Effector memory CD4-positive, alpha-beta T cell (primary cell): ENCODE measurements around the gene PRODH.
"Not testable (repeated sequence)": the region's sequence is repeated elsewhere in the genome, so short reads cannot be mapped to it uniquely, and the experiment has no call there.

Experiments
- DNase-seq, 3 donors: peaks; one replicate each; pipeline ENCODE4 v3.0.0-alpha.2; 2020
- H3K27ac ChIP-seq: 2 replicates; pipeline ENCODE4 v1.7.0; 2013; ENCODE audit warnings: mild to moderate bottlenecking, low read length, moderate library complexity; ENCODE audit not compliant: insufficient read depth, poor library complexity, severe bottlenecking
- H3K27me3 ChIP-seq: replicated peaks from 2 replicates; pipeline ENCODE4 v1.7.0; 2013; ENCODE audit warnings: mild to moderate bottlenecking, low read length; ENCODE audit not compliant: insufficient read depth, control insufficient read depth, poor library complexity, severe bottlenecking
- H3K36me3 ChIP-seq: 2 replicates; pipeline ENCODE4 v1.7.0; 2013; ENCODE audit warnings: mild to moderate bottlenecking, low read length, moderate library complexity; ENCODE audit not compliant: control insufficient read depth, insufficient read depth
- H3K4me1 ChIP-seq: 2 replicates; pipeline ENCODE4 v1.7.0; 2013; ENCODE audit warnings: low read length, mild to moderate bottlenecking; ENCODE audit not compliant: control insufficient read depth, insufficient read depth, poor library complexity, severe bottlenecking
- H3K4me3 ChIP-seq: 2 replicates; pipeline ENCODE4 v1.7.0; 2013; ENCODE audit warnings: low read length, low read depth, mild to moderate bottlenecking; ENCODE audit not compliant: insufficient read depth, poor library complexity, severe bottlenecking
- H3K9me3 ChIP-seq: 2 replicates; pipeline ENCODE4 v1.7.0; 2013; ENCODE audit warnings: mild to moderate bottlenecking, low read length, moderate library complexity; ENCODE audit not compliant: control insufficient read depth

Gene PRODH

DNA sequence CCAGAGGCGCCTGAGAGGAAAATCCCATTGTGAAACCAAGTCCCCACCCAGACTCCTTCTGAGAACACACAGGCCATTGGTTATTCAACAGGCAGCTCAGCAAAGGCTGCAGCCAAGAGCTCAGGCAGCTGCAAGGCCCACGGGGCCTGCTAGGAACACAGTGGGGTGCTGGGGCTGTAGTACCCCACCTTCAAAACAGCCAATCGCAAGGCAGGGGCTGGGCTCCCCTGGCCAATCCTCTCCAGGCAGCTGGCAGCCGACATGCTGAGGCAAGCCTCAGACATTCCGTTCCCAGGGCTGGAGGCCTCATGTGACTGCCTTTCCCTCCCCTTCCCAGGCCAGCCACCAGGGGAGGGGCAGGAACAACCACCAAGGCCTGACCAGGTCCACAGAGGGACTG lies 6.6 kb downstream of the PRODH start:
- no peaks in the 10 kb centered on the region for H3K4me1 ChIP-seq
- no peak for DNase-seq
- H3K9me3 ChIP-seq = no peaks in the 10 kb centered on the region
- H3K27me3 ChIP-seq = no peaks in the 10 kb centered on the region
- H3K4me3 ChIP-seq = no peak overlapping the region
- no peaks in the 10 kb centered on the region for H3K36me3 ChIP-seq
- no peak overlapping the region for H3K27ac ChIP-seq

DNA sequence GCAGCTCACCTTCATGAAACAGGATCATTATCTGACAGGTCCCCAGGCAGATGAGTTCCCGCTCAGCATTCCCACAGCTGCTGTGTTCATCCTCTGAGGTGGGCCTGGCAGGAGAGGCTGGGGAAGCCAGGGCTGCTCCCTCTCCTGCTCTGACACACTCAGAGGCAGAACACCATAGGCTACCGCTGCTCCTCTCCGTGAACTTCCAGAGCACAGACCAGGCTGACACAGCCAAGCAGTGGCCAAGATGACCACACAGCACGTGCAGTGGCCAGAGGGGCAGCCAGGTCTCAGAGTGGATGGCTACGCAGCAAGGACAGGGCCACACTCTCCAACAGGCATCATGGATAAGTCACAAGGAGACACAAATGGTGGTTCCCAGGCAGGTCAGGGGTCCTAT lies 8.5 kb downstream of the PRODH start:
- no peak for DNase-seq
- no peaks in the 10 kb centered on the region for H3K36me3 ChIP-seq
- no peaks in the 10 kb centered on the region for H3K9me3 ChIP-seq
- H3K4me3 ChIP-seq = no peak overlapping the region
- no peak overlapping the region for H3K27ac ChIP-seq
- no peaks in the 10 kb centered on the region for H3K4me1 ChIP-seq
- H3K27me3 ChIP-seq = no peaks in the 10 kb centered on the region

DNA sequence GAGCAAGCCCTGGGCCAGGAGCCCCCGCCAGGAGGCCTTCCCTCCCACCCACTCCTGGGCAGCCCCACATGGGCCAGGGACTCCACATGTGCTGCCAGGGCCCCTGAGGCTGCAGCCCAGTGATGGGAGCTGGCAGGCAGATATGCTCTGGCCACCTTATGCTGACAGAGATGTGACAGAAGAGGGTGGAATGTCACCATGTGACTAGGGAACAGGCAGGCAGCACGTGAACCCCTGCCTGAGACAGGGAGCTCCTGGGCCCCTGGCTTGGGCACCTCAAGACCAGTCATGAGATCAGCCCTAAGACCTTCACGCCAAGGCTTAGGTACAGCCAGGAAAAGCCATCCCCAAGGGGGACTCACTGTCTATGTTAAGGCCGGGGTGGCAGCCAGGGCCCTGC lies 9.1 kb downstream of the PRODH start:
- H3K4me3 ChIP-seq = no peak overlapping the region
- H3K36me3 ChIP-seq = no peaks in the 10 kb centered on the region
- DNase-seq = no peak
- H3K4me1 ChIP-seq = no peaks in the 10 kb centered on the region
- H3K27me3 ChIP-seq = no peaks in the 10 kb centered on the region
- no peaks in the 10 kb centered on the region for H3K9me3 ChIP-seq
- no peak overlapping the region for H3K27ac ChIP-seq

DNA sequence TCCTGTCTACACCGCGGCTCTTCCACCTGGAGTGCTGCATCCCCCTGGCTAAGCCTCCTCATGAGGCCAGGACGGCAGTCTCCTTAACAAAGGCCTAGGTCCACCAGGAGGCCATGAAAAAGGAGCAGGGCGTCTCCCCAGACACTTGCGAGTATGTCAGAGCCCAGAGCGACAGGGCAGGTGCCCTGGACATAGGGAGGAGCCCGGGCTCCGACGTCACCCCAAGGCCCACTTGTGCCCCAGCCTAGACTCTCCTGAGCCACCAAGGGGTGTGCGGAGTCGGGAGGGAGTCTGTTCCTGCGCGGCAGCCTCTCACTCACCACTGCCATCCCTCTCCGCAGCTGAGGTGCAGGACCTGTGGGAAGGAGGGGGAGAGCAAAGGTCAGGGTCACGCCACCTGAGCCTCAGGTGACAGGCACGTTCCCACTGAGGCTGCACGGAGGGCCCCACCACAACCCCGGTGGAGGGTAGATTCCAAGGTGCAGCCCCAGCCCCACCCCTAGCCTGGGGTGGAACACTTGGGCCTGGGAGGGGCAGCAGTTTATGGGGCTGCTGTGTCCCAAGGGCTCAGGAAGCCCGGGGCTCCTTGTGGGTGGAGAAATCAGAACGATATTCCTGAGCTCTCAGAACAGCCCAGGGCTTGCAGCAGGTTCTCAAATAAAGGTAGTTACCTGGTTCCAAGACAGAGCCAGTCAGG lies 10.6 kb downstream of the PRODH start:
- no peaks in the 10 kb centered on the region for H3K27me3 ChIP-seq
- no peaks in the 10 kb centered on the region for H3K36me3 ChIP-seq
- H3K4me3 ChIP-seq = no peak overlapping the region
- H3K27ac ChIP-seq = no peak overlapping the region
- H3K4me1 ChIP-seq = no peaks in the 10 kb centered on the region
- no peaks in the 10 kb centered on the region for H3K9me3 ChIP-seq
- DNase-seq = no peak

DNA sequence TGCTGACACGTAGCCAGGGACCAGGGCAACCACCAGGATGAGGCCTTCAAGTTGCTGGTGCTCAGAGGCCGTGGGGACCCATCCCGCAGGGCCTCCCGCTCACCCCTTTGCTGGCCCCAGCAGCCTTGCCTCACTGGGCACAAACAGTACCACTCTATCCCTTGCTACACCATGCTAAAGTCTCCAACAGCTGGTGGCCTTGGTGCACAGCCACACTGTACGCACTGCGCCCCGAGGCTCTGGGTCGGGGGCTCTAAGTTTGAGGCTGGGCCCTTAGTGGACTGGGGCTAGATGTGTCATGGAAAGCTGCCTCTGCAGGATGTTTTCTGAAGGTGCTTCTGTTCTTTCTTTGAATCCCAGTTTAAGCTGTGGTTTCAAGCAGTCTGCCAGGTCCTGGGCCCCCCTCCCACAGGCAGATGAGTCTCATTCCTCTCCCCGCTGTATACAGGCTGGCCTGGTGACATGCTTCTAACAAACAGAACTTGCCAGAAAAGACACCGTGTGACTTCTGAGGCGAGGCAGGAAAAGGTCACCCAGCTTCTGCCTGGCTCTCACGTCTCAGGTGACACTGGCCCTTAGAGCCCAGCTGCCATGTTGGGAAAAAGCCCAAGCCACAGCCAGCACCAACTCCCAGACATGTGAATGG lies 15.7 kb downstream of the PRODH start:
- H3K27ac ChIP-seq, H3K4me3 ChIP-seq, H3K36me3 ChIP-seq, H3K4me1 ChIP-seq, H3K27me3 ChIP-seq, H3K9me3 ChIP-seq, DNase-seq: not testable (repeated sequence)

DNA sequence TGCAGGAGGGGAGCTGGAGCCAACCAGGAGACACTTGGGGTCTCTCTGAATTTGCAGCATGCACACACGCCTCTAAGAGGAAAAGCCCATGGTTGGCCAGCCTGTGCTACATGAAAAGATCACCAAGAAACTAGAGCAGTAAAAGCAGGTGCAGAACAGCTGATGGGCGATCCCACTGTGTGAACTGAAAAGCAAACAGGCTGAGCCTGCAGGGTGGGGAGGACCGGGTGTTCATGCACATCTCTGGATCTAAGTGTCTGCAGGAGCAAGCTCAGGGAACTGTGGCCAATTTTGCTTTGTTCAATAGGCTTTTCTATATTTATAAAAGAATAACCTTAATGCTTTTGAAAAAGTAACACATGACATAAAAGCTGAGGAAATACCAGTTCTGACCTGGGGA lies 18.3 kb downstream of the PRODH start:
- DNase-seq, H3K27ac ChIP-seq, H3K9me3 ChIP-seq, H3K36me3 ChIP-seq, H3K27me3 ChIP-seq, H3K4me3 ChIP-seq, H3K4me1 ChIP-seq: not testable (repeated sequence)

DNA sequence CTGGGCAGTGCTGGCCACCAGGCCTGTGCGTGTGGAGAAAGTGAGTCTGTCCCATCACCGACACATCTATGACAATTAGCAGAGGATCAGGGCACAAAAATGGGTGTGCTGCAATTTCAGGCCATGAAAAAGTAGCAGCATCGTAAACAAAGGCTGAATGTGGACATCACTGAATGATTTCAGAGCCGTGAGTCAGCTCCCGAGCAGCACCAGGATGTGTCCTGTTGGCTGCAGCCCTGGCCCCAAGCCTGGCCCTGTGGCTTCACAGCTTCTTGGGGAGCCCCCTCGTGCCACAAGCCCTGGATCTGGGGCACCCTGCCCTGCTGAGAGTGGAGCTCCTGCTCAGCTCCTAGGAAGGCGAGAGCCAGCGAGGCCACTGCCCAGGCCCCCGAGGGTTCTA lies 20.5 kb downstream of the PRODH start:
- not testable (repeated sequence) for H3K4me1 ChIP-seq, H3K9me3 ChIP-seq, H3K36me3 ChIP-seq, H3K27me3 ChIP-seq, H3K27ac ChIP-seq, H3K4me3 ChIP-seq, DNase-seq

DNA sequence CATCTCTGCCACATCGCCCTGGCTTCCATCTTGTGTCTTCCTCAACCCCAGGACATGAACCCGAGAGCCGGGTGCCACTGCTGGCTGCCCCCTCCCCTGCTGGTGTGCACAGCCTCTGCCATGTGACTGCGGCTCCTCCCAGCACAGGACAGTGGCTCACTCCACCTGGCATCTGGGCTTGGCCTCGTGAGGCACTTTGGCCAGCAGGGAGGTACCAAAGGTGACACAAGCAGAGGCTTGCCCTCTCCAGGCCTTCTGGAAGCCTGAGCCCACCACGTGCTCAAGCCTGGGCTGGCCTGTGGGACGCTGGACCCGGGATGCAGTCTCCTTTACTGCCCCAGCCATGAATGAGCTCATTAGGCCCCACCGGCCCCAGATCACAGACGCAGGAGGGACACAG lies 21.5 kb downstream of the PRODH start:
- not testable (repeated sequence) for H3K36me3 ChIP-seq, DNase-seq, H3K4me3 ChIP-seq, H3K27ac ChIP-seq, H3K9me3 ChIP-seq, H3K27me3 ChIP-seq, H3K4me1 ChIP-seq

DNA sequence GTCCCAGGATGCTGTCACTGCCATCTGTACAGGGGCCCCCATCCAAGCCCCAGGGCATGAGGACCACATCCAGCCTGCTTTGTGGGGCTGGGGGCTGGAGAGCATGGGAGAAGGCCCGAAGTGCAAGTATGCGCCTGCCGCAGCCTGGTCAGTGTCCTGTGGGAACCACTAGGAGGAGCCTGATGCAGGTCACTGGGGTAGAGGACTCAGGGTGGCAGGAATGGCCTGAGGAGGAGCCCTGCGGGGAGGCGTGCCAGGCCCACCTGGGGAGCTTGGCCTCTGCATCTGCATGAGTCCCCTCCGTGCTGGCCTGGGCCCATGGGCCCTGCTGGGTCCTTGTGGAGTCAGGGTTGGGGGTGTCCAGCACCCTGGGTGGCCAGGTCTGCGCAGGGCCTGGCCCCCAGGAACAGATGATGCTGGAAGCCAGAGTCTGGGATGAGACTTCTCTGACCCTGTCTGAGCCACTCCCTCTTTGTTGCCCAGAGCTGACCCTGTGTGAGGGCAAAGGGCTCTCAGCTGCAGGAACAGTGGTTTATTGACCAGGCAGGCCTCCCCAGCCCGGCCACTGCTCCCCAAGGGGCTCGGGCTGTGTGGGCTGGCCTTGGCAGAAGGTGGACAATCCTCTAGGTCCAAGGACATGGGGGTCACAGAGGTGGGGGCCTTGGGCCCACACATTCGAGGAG lies 23.7 kb downstream of the PRODH start:
- not testable (repeated sequence) for DNase-seq, H3K36me3 ChIP-seq, H3K9me3 ChIP-seq, H3K4me1 ChIP-seq, H3K4me3 ChIP-seq, H3K27ac ChIP-seq, H3K27me3 ChIP-seq

DNA sequence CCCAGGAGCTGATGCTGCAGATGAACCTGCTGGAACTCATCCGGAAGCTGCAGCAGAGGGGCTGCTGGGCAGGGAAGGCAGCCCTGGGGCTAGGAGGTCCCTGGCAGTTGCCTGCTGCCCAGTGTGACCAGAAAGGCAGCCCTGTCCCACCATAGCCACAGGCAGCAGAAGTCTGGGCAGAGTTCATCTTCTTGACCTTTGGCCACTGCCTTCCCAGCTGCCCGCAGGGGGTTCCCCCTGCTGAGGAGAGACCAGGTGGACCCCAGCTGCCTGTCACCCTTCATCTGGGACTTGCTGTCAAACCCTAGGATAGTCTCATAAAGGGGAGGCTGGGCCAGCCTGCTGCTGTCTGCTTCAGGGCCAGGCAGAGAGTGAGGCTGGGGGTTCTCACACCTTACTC lies 24.6 kb downstream of the PRODH start:
- not testable (repeated sequence) for H3K4me1 ChIP-seq, H3K27me3 ChIP-seq

More for the DNA sequence above, 24.6 kb downstream of the PRODH start:
- not testable (repeated sequence) for H3K4me3 ChIP-seq, H3K36me3 ChIP-seq, H3K27ac ChIP-seq, DNase-seq, H3K9me3 ChIP-seq
